H9 (cell line): ENCODE results near the gene CD19. TPM values are rescaled to one million over a fixed set of nuclear protein-coding genes. Genes with fewer than 3 reads are reported as not detected.

Experiments
- DNase-seq: peaks from one replicate; pipeline ENCODE4 v3.0.0-alpha.2; 2017
- H2AFZ ChIP-seq: one replicate; pipeline ENCODE4 v1.6.1; 2013; ENCODE audit warnings: mild to moderate bottlenecking, low read length, control low read depth, moderate library complexity
- H2AK5ac ChIP-seq: 2 replicates; pipeline ENCODE4 v1.6.1; 2013; ENCODE audit warnings: low read length, control low read depth, mixed read lengths; ENCODE audit not compliant: insufficient read length
- H2BK120ac ChIP-seq: one replicate; pipeline ENCODE4 v1.6.1; 2013; ENCODE audit warnings: low read depth, mild to moderate bottlenecking, low read length, control low read depth, inconsistent platforms; ENCODE audit not compliant: poor library complexity, severe bottlenecking
- H2BK12ac ChIP-seq: 2 replicates; pipeline ENCODE4 v1.6.1; 2013; ENCODE audit warnings: low read length, control low read depth, mixed read lengths, low read depth; ENCODE audit not compliant: insufficient read length
- H2BK15ac ChIP-seq: 2 replicates; pipeline ENCODE4 v1.6.1; 2013; ENCODE audit warnings: low read depth, low read length, control low read depth
- H2BK20ac ChIP-seq: one replicate; pipeline ENCODE4 v1.6.1; 2013; ENCODE audit warnings: low read depth, mild to moderate bottlenecking, low read length, control low read depth, inconsistent platforms; ENCODE audit not compliant: poor library complexity, severe bottlenecking
- H2BK5ac ChIP-seq: 2 replicates; pipeline ENCODE4 v1.6.1; 2013; ENCODE audit warnings: low read length, control low read depth, mixed read lengths; ENCODE audit not compliant: insufficient read length
- H3K14ac ChIP-seq: 2 replicates; pipeline ENCODE4 v1.6.1; 2013; ENCODE audit warnings: low read length, control low read depth; ENCODE audit not compliant: insufficient read depth
- H3K18ac ChIP-seq: 2 replicates; pipeline ENCODE4 v1.6.1; 2013; ENCODE audit warnings: low read depth, mild to moderate bottlenecking, mixed read lengths, low read length, control low read depth; ENCODE audit not compliant: insufficient read length
- H3K23ac ChIP-seq: 2 replicates; pipeline ENCODE4 v1.6.1; 2013; ENCODE audit warnings: low read length, control low read depth, mixed read lengths, low read depth; ENCODE audit not compliant: insufficient read length
- H3K23me2 ChIP-seq: 2 replicates; pipeline ENCODE4 v1.6.1; 2013; ENCODE audit warnings: low read depth, mild to moderate bottlenecking, mixed read lengths, low read length, control low read depth; ENCODE audit not compliant: insufficient read length, poor library complexity, severe bottlenecking
- H3K27ac ChIP-seq: 2 replicates; pipeline ENCODE4 v1.5.1; 2013; ENCODE audit warnings: low read length, control low read depth, mixed read lengths, low read depth; ENCODE audit not compliant: insufficient read length
- H3K27me3 ChIP-seq: 2 replicates; pipeline ENCODE4 v1.6.1; 2013; ENCODE audit warnings: low read length, control low read depth, inconsistent platforms; ENCODE audit not compliant: insufficient read depth
- H3K4ac ChIP-seq: 2 replicates; pipeline ENCODE4 v1.6.1; 2013; ENCODE audit warnings: low read depth, mild to moderate bottlenecking, control low read depth, inconsistent platforms, low read length, moderate library complexity
- H3K4me1 ChIP-seq: 2 replicates; pipeline ENCODE4 v1.6.1; 2013; ENCODE audit warnings: low read length, control low read depth, inconsistent platforms; ENCODE audit not compliant: insufficient read depth
- H3K4me2 ChIP-seq: 2 replicates; pipeline ENCODE4 v1.6.1; 2013; ENCODE audit warnings: low read length, control low read depth, mixed read lengths; ENCODE audit not compliant: insufficient read length, insufficient read depth
- H3K56ac ChIP-seq: 2 replicates; pipeline ENCODE4 v1.6.1; 2013; ENCODE audit warnings: low read depth, mild to moderate bottlenecking, mixed read lengths, low read length, control low read depth; ENCODE audit not compliant: insufficient read length
- H3K79me1 ChIP-seq: 2 replicates; pipeline ENCODE4 v1.6.1; 2013; ENCODE audit warnings: low read depth, mild to moderate bottlenecking, moderate library complexity, low read length, control low read depth, inconsistent platforms; ENCODE audit not compliant: insufficient read depth, poor library complexity, severe bottlenecking
- H3K79me2 ChIP-seq: 2 replicates; pipeline ENCODE4 v1.6.1; 2013; ENCODE audit warnings: low read length, control low read depth, inconsistent platforms; ENCODE audit not compliant: insufficient read depth
- H3K9ac ChIP-seq: 2 replicates; pipeline ENCODE4 v1.6.1; 2013; ENCODE audit warnings: low read length, control low read depth, mixed read lengths; ENCODE audit not compliant: insufficient read length; ENCODE audit errors: extremely low read depth
- H3K9me3 ChIP-seq: one replicate; pipeline ENCODE4 v1.6.1; 2013; ENCODE audit warnings: low read depth, low read length, inconsistent platforms; ENCODE audit not compliant: control insufficient read depth
- H3T11ph ChIP-seq: one replicate; pipeline ENCODE4 v1.6.1; 2013; ENCODE audit warnings: mild to moderate bottlenecking, low read length, control low read depth, inconsistent platforms
- H4K20me1 ChIP-seq: one replicate; pipeline ENCODE4 v1.6.1; 2013; ENCODE audit not compliant: control insufficient read depth, insufficient read length, insufficient read depth
- H4K5ac ChIP-seq: 2 replicates; pipeline ENCODE4 v1.6.1; 2013; ENCODE audit warnings: low read depth, mild to moderate bottlenecking, mixed read lengths, low read length, control low read depth; ENCODE audit not compliant: insufficient read length
- H4K8ac ChIP-seq: replicated peaks from 2 replicates; pipeline ENCODE4 v1.6.1; 2013; ENCODE audit warnings: low read length, control low read depth, mixed read lengths, low read depth; ENCODE audit not compliant: insufficient read length
- H4K91ac ChIP-seq: 2 replicates; pipeline ENCODE4 v1.6.1; 2013; ENCODE audit warnings: low read depth, mild to moderate bottlenecking, moderate library complexity, mixed read lengths, low read length, control low read depth; ENCODE audit not compliant: insufficient read length
- H3K27ac Mint-ChIP-seq, 3 experiments: 2 replicates in 2 of 3; 3 replicates in 1 of 3; pipeline ENCODE4 v1.8.0; 2020 to 2021; ENCODE audit warnings: mixed read lengths in 3 of 3, mild to moderate bottlenecking in 1 of 3, moderate library complexity in 1 of 3
- H3K27me3 Mint-ChIP-seq: 2 replicates; pipeline ENCODE4 v1.8.0; 2021; ENCODE audit warnings: low read depth, mild to moderate bottlenecking, moderate library complexity, mixed read lengths
- H3K36me3 Mint-ChIP-seq, 3 experiments: 2 replicates in 2 of 3; 3 replicates in 1 of 3; pipeline ENCODE4 v1.8.0; 2020 to 2021; ENCODE audit warnings: low read depth in 3 of 3, mixed read lengths in 3 of 3; ENCODE audit not compliant: insufficient read depth in 1 of 3
- H3K4me1 Mint-ChIP-seq, 2 experiments: 2 replicates each; pipeline ENCODE4 v1.8.0; 2020; ENCODE audit warnings: mixed read lengths in 2 of 2
- H3K4me3 Mint-ChIP-seq, 2 experiments: 2 replicates in 1 of 2; 3 replicates in 1 of 2; pipeline ENCODE4 v1.8.0; 2020 to 2021; ENCODE audit warnings: mild to moderate bottlenecking in 2 of 2, mixed read lengths in 2 of 2, moderate library complexity in 1 of 2
- H3K9me3 Mint-ChIP-seq, 2 experiments: 2 replicates in 1 of 2; 3 replicates in 1 of 2; pipeline ENCODE4 v1.8.0; 2020; ENCODE audit warnings: mild to moderate bottlenecking in 2 of 2, mixed read lengths in 2 of 2, moderate library complexity in 1 of 2
- WGBS: extraction: QIAGEN DNeasy Blood & Tissue Kit; methylation state at CpG from one replicate; pipeline ENCODE4 v1.1.7; 2013; ENCODE audit warnings: missing lambda C conversion rate, low lambda C conversion rate, mixed read lengths; ENCODE audit not compliant: insufficient read length; ENCODE audit errors: extremely low coverage; 5-methylcytosine and 5-hydroxymethylcytosine counted together
- total RNA-seq: library from RNA; stranded (reverse); gene quantifications from 2 replicates; pipeline ENCODE4 v1.2.1, GENCODE V29; 2021
- TF ChIP-seq, protein P1 (sequence below): fragments of 200-600 bp; sonication (generic); conservative IDR thresholded peaks from 3 replicates; pipeline ENCODE4 v1.8.0; 2021; ENCODE audit warnings: antibody characterized with exemption, mild to moderate bottlenecking

CD19 gene
- total RNA-seq, 1 experiment from 2014 or later = 0.50 TPM

GRCh38 chr16:28883221-28883996 lies 48.4 kb upstream of the CD19 start:
- no peak overlapping the region for H3K4ac ChIP-seq
- H3K4me2 ChIP-seq = no peak overlapping the region
- H3K27me3 ChIP-seq = peaks cover 6% of the 10 kb centered on the region; the same call in 1 of the 2 replicates
- H3T11ph ChIP-seq = no peak overlapping the region
- H2BK20ac ChIP-seq = no peak overlapping the region
- Mint-ChIP-seq H3K4me1 (peaks cover 22 to 38% of the 10 kb centered on the region in 2 experiments), H3K36me3 (peaks cover 0 to 6% (median 4%) of the 10 kb centered on the region in 3 experiments; a peak in 3 of 7 replicates), H3K4me3 (peak overlapping the region in 1 of 2 experiments; percentile 43; a peak in 2 of 5 replicates), H3K9me3 (no peaks in the 10 kb centered on the region; a peak in 1 of 5 replicates), H3K27ac (peak overlapping the region in 1 of 3 experiments; percentile 57; a peak in 2 of 7 replicates), H3K27me3 (peaks cover 18% of the 10 kb centered on the region)
- H2BK12ac ChIP-seq = no peak overlapping the region
- no peak overlapping the region for H2BK15ac ChIP-seq
- H3K27ac ChIP-seq = no peak overlapping the region
- H3K14ac ChIP-seq = peak overlapping the region; percentile 17; the same call in 1 of the 2 replicates
- no peak overlapping the region for H4K5ac ChIP-seq
- no peak overlapping the region for H4K91ac ChIP-seq
- no peak overlapping the region for H2AK5ac ChIP-seq
- H4K20me1 ChIP-seq = no peaks in the 10 kb centered on the region
- no peak overlapping the region for H3K23ac ChIP-seq
- no peak overlapping the region for H2BK120ac ChIP-seq
- no CpG with 5 or more reads among the region's 25 CpGs for WGBS
- no peak overlapping the region for H3K56ac ChIP-seq
- no peak overlapping the region for H2BK5ac ChIP-seq
- H2AFZ ChIP-seq = no peak overlapping the region
- no peak overlapping the region for H3K9ac ChIP-seq
- no peaks in the 10 kb centered on the region for H3K79me2 ChIP-seq
- no peak overlapping the region for H4K8ac ChIP-seq
- DNase-seq = peak; percentile 46
- peaks cover 11% of the 10 kb centered on the region for H3K23me2 ChIP-seq
- no peaks in the 10 kb centered on the region for H3K79me1 ChIP-seq
- H3K18ac ChIP-seq = no peak overlapping the region
- TF ChIP-seq, protein P1, sequence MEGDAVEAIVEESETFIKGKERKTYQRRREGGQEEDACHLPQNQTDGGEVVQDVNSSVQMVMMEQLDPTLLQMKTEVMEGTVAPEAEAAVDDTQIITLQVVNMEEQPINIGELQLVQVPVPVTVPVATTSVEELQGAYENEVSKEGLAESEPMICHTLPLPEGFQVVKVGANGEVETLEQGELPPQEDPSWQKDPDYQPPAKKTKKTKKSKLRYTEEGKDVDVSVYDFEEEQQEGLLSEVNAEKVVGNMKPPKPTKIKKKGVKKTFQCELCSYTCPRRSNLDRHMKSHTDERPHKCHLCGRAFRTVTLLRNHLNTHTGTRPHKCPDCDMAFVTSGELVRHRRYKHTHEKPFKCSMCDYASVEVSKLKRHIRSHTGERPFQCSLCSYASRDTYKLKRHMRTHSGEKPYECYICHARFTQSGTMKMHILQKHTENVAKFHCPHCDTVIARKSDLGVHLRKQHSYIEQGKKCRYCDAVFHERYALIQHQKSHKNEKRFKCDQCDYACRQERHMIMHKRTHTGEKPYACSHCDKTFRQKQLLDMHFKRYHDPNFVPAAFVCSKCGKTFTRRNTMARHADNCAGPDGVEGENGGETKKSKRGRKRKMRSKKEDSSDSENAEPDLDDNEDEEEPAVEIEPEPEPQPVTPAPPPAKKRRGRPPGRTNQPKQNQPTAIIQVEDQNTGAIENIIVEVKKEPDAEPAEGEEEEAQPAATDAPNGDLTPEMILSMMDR = no peak
- H3K4me1 ChIP-seq = peaks cover 6% of the 10 kb centered on the region; the same call in 1 of the 2 replicates
- H3K9me3 ChIP-seq = no peaks in the 10 kb centered on the region
